ENCODE data around the gene JUP.
"Not testable (repeated sequence)": the region's sequence is repeated elsewhere in the genome, so short reads cannot be mapped to it uniquely, and the experiment has no call there.

The JUP gene

GRCh38 chr17:41781404-41782110, 5.0 kb downstream of the JUP start:
- no peak for DNase-seq (ENCODE audit: extremely low read depth in 1 of 2, low read depth in 1 of 2)

GRCh38 chr17:41779954-41780353, 6.6 kb downstream of the JUP start:
- no peak for DNase-seq (ENCODE audit: extremely low read depth in 1 of 2, low read depth in 1 of 2)

GRCh38 chr17:41777574-41778188, 8.8 kb downstream of the JUP start:
- no peak for DNase-seq (ENCODE audit: extremely low read depth in 1 of 2, low read depth in 1 of 2)

GRCh38 chr17:41777157-41777573, 9.3 kb downstream of the JUP start:
- no peak for DNase-seq (ENCODE audit: extremely low read depth in 1 of 2, low read depth in 1 of 2)

GRCh38 chr17:41776262-41776900, 10.1 kb downstream of the JUP start:
- DNase-seq (ENCODE audit: extremely low read depth in 1 of 2, low read depth in 1 of 2) = not testable (repeated sequence)

- no peak for DNase-seq (ENCODE audit: extremely low read depth in 1 of 2, low read depth in 1 of 2)
These were observed 10.9 kb downstream of the JUP start for GRCh38 chr17:41775394-41776226.

GRCh38 chr17:41773731-41774193, 12.7 kb downstream of the JUP start:
- DNase-seq (ENCODE audit: extremely low read depth in 1 of 2, low read depth in 1 of 2) = no peak

GRCh38 chr17:41773190-41773588, 13.3 kb downstream of the JUP start:
- DNase-seq (ENCODE audit: extremely low read depth in 1 of 2, low read depth in 1 of 2) = no peak

- DNase-seq (ENCODE audit: extremely low read depth in 1 of 2, low read depth in 1 of 2) = no peak
These were observed 13.8 kb downstream of the JUP start for GRCh38 chr17:41772586-41773189.

- DNase-seq (ENCODE audit: extremely low read depth in 1 of 2, low read depth in 1 of 2) = no peak
These were observed 14.3 kb downstream of the JUP start for GRCh38 chr17:41772218-41772585.

GRCh38 chr17:41771389-41772206, 14.9 kb downstream of the JUP start:
- DNase-seq (ENCODE audit: extremely low read depth in 1 of 2, low read depth in 1 of 2) = no peak

- no peak for DNase-seq (ENCODE audit: extremely low read depth in 1 of 2, low read depth in 1 of 2)
These were observed 16.5 kb downstream of the JUP start for GRCh38 chr17:41769985-41770384.

GRCh38 chr17:41769346-41769862, 17.1 kb downstream of the JUP start:
- no peak for DNase-seq (ENCODE audit: extremely low read depth in 1 of 2, low read depth in 1 of 2)

- no peak for DNase-seq (ENCODE audit: extremely low read depth in 1 of 2, low read depth in 1 of 2)
These were observed 17.7 kb downstream of the JUP start for GRCh38 chr17:41768682-41769288.

- no peak for DNase-seq (ENCODE audit: extremely low read depth in 1 of 2, low read depth in 1 of 2)
These were observed 19.0 kb downstream of the JUP start for GRCh38 chr17:41767324-41768042.

- no peak for DNase-seq (ENCODE audit: extremely low read depth in 1 of 2, low read depth in 1 of 2)
These were observed 20.4 kb downstream of the JUP start for GRCh38 chr17:41766135-41766534.

GRCh38 chr17:41763327-41763726, 23.2 kb downstream of the JUP start:
- no peak for DNase-seq (ENCODE audit: extremely low read depth in 1 of 2, low read depth in 1 of 2)

GRCh38 chr17:41762841-41763240, 23.7 kb downstream of the JUP start:
- no peak for DNase-seq (ENCODE audit: extremely low read depth in 1 of 2, low read depth in 1 of 2)

GRCh38 chr17:41762391-41762790, 24.1 kb downstream of the JUP start:
- no peak for DNase-seq (ENCODE audit: extremely low read depth in 1 of 2, low read depth in 1 of 2)

Measured in activated CD8-positive, alpha-beta memory T cell treated with anti-CD3 and anti-CD28 coated beads for 1 hour (primary cell).